ENCODE measurements around the gene HDAC4. TPM values are rescaled to one million over a fixed set of nuclear protein-coding genes. Genes with fewer than 3 reads are reported as not detected.

HDAC4 gene
- total and polyA plus RNA-seq, 4 donors: 6.8 to 75.5 (median 30.2) TPM

DNA sequence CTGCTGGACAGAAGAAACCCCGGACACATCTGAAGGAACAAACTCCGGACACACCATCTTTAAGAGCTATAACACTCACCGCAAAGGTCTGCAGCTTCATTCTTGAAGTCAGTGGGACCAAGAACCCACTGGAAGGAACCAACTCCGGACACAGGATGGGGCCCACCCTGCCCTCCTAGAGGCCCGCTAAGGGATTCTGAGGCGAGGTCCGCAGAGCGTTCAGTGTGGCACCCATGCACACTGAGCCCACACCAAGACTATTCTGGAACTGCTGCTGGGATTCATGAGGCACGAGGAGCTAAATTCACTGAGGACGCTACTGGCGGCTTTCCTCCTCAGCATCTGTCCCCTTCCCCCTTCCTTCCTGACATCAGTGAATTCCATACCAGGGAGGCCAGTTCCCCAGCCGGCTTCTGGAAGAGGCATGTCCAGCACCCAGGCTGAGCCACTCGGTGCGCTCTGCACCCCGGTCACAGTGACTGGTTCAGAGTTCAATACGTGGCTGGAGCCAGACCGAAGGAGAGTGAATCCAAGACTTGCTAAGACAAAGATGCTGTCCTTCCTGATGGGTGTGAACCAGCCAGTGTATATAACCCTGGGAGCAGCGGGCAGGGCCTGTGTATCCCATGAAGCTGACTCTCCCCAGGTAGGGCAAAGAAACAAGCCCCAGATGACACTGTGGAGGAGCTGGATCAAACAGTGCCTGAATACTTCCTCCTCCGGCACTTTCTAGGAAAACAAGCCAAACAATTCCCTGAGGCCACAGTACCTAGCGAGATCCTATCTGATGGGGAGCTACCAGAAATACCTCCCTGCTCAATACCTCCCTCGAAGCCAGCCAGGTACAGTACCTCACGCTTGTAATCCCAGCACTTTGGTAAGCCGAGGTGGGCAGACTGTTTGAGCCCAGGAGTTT lies 11.1 kb downstream of the HDAC4 start:
- 97 to 98% methylated on average over 23 of the region's 23 CpGs for WGBS, 2 donors
- peak; percentile 35 to 64 for DNase-seq
- intact Hi-C loops (cut with DNase I): loop anchor here in 1 of 2 donors (10.0 kb wide), 1 partner anchor 165 kb away; no protein-coding TSS in a partner anchor
- ATAC-seq (ENCODE audit: low FRiP score): no peak
- Histone ChIP-seq H3K27ac (ENCODE audit: low read depth in 1 of 2, low read length in 2 of 2) (no peak overlapping the region), H3K4me1 (ENCODE audit: control insufficient read depth in 1 of 2, insufficient read depth in 2 of 2, low read length in 2 of 2) (no peaks in the 10 kb centered on the region), H3K4me3 (ENCODE audit: low read length in 2 of 2) (no peak overlapping the region), H3K9me3 (ENCODE audit: control insufficient read depth, low read length) (no peaks in the 10 kb centered on the region), H3K36me3 (ENCODE audit: control insufficient read depth in 1 of 2, insufficient read depth in 2 of 2, low read length in 1 of 2) (no peaks in the 10 kb centered on the region), H3K27me3 (ENCODE audit: control insufficient read depth in 1 of 2, insufficient read depth in 2 of 2, low read length in 1 of 2) (no peaks in the 10 kb centered on the region)

DNA sequence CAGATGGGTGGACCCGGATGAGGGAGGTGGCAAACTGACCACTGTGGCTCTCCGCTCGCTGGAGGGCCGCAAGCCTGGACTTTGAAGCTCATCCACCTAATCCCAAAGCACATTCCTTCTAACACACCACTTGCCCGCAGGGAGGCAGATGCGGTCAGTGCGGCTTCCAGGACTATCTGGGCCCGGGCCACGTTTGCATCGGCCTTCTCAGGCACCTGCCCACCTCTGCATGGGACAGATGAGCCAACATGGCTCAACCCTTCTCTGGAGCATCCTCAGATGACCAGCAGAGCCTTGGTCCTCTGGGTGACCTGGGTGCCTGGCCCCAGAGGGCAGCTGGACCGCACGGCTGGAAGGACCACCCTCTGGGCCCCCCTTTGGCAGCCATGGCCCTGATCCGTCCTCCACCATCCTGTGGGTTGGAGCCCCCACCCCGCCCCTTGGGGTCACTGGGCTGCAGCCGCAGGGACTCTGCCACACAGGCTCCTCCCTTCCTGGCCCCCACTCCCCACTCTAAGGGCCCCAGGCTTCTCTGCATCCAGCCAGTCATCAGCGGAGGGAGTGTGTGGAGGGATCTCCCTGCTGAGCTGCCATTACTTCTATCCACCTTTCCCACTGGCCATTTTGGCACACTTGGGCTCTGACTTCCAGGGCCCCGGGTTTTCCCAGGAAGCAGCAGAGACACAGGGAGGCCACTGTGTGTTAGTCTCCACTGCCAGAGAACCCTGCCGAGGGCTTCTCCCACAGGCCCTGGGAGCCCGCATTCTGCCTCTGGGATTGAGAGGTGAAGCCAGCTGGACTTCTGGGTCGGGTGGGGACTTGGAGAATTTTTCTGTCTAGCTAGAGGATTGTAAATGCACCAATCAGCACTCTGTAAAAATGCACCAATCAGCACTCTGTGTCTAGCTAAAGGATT lies 12.3 kb downstream of the HDAC4 start:
- DNase-seq: peak; percentile 44 to 70
- H3K9me3 ChIP-seq (ENCODE audit: control insufficient read depth, low read length): no peaks in the 10 kb centered on the region

DNA sequence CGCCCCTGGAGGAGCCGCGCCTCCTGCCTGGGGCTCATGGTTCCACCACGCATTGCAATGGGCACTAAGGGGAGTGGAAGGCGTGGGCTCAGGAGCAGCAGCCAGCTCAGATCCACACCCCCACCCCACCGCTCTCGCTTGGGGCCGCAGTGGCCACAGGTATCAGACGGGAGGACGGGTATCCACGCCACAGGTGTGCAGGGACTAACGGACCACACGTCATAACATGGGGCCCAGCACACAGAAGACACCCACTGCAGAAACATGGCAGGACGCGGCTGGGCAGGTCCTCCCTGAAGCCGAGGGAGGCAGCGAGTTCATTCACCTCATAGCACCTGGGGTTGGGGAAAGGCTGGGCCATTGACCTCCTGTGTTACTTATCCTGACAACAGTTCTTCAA lies 13.0 kb downstream of the HDAC4 start:
- Histone ChIP-seq H3K9me3 (ENCODE audit: control insufficient read depth, low read length) (no peaks in the 10 kb centered on the region), H3K27ac (ENCODE audit: low read depth in 1 of 2, low read length in 2 of 2) (no peak overlapping the region), H3K4me1 (ENCODE audit: control insufficient read depth in 1 of 2, insufficient read depth in 2 of 2, low read length in 2 of 2) (no peaks in the 10 kb centered on the region), H3K4me3 (ENCODE audit: low read length in 2 of 2) (no peak overlapping the region), H3K27me3 (ENCODE audit: control insufficient read depth in 1 of 2, insufficient read depth in 2 of 2, low read length in 1 of 2) (no peaks in the 10 kb centered on the region), H3K36me3 (ENCODE audit: control insufficient read depth in 1 of 2, insufficient read depth in 2 of 2, low read length in 1 of 2) (no peaks in the 10 kb centered on the region)
- DNase-seq: peak; percentile 30 to 60
- 96 to 97% methylated on average over 17 of the region's 17 CpGs for WGBS, 2 donors
- intact Hi-C loops (cut with DNase I): no loop called here
- ATAC-seq (ENCODE audit: low FRiP score): no peak

More for the DNA sequence above, 12.3 kb downstream of the HDAC4 start:
- no peaks in the 10 kb centered on the region for H3K36me3 ChIP-seq (ENCODE audit: control insufficient read depth in 1 of 2, insufficient read depth in 2 of 2, low read length in 1 of 2)
- no peak for ATAC-seq (ENCODE audit: low FRiP score)
- intact Hi-C loops (cut with DNase I): no loop called here
- H3K4me1 ChIP-seq (ENCODE audit: control insufficient read depth in 1 of 2, insufficient read depth in 2 of 2, low read length in 2 of 2): no peaks in the 10 kb centered on the region
- H3K27ac ChIP-seq (ENCODE audit: low read depth in 1 of 2, low read length in 2 of 2): no peak overlapping the region
- WGBS, 2 donors: 94 to 95% methylated on average over 20 of the region's 20 CpGs
- H3K4me3 ChIP-seq (ENCODE audit: low read length in 2 of 2): no peak overlapping the region
- no peaks in the 10 kb centered on the region for H3K27me3 ChIP-seq (ENCODE audit: control insufficient read depth in 1 of 2, insufficient read depth in 2 of 2, low read length in 1 of 2)

DNA sequence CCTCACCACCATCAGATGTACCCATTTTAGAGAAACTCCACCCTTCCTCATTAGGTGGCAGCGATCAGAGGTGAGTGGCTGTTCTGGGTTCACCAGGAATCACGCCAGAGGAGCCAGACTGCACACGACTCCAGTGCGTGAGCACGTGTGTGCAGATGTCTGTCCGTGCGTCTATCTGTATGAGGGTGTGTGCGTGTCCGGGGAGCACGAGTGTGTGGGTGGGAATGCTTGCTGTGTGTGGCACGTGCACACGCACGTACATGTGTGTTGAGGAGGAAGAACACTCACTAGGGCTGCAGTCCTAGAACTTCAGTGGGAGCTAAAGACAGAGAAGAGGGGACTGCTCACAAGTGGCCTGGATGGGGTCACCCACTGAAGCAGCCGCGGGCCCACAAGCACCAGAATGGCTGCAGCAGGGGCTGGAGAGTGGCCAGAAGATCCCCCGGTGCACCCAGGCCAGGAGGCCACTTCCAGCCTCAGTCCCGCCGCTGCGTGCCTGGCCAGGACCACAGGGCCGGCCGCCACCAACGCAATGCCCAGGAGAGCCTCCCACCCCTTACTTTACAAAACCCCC lies 13.9 kb downstream of the HDAC4 start:
- no peak for ATAC-seq (ENCODE audit: low FRiP score)
- peak in 1 of 2 donors; percentile 48 for DNase-seq
- Histone ChIP-seq H3K36me3 (ENCODE audit: control insufficient read depth in 1 of 2, insufficient read depth in 2 of 2, low read length in 1 of 2) (no peaks in the 10 kb centered on the region), H3K9me3 (ENCODE audit: control insufficient read depth, low read length) (no peaks in the 10 kb centered on the region), H3K4me1 (ENCODE audit: control insufficient read depth in 1 of 2, insufficient read depth in 2 of 2, low read length in 2 of 2) (no peaks in the 10 kb centered on the region), H3K4me3 (ENCODE audit: low read length in 2 of 2) (no peak overlapping the region), H3K27ac (ENCODE audit: low read depth in 1 of 2, low read length in 2 of 2) (no peak overlapping the region), H3K27me3 (ENCODE audit: control insufficient read depth in 1 of 2, insufficient read depth in 2 of 2, low read length in 1 of 2) (no peaks in the 10 kb centered on the region)
- 94 to 95% methylated on average over 20 to 22 of the region's 22 CpGs for WGBS, 2 donors
- intact Hi-C loops (cut with DNase I): no loop called here

DNA sequence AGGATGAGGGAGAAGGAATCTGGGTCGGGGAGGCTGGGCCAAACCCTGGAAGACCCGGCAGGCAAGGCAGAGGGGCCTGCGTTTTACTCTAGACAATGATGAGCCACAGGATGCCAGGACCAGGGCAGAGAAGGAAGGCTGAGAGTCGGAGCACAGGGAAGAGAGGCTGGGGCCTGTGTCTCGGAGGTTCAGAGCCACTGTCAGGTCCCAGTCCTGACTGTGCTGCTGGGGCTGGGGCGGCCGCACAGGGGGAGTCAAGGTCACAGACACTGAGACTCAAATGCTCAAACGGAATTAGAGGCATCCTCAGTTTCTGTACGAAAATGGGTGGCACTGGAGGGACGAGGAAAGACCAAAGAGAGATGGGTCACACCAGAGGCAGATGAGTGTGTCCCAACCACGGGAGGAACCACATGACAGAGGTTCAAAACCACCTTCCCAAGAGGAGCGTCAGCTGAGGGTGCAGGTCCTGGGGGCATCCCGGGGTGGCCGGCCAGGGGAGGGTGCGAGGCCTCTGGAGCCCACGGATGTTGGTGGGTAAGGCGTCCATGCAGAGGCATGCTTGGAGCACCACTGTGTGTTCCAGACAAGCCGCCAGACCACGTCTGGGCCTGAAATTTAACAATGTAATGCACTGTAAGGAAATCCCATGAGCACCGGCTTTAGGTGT lies 14.7 kb downstream of the HDAC4 start:
- 91 to 94% methylated on average over 20 of the region's 20 CpGs for WGBS, 2 donors
- DNase-seq: peak in 1 of 2 donors; percentile 26

DNA sequence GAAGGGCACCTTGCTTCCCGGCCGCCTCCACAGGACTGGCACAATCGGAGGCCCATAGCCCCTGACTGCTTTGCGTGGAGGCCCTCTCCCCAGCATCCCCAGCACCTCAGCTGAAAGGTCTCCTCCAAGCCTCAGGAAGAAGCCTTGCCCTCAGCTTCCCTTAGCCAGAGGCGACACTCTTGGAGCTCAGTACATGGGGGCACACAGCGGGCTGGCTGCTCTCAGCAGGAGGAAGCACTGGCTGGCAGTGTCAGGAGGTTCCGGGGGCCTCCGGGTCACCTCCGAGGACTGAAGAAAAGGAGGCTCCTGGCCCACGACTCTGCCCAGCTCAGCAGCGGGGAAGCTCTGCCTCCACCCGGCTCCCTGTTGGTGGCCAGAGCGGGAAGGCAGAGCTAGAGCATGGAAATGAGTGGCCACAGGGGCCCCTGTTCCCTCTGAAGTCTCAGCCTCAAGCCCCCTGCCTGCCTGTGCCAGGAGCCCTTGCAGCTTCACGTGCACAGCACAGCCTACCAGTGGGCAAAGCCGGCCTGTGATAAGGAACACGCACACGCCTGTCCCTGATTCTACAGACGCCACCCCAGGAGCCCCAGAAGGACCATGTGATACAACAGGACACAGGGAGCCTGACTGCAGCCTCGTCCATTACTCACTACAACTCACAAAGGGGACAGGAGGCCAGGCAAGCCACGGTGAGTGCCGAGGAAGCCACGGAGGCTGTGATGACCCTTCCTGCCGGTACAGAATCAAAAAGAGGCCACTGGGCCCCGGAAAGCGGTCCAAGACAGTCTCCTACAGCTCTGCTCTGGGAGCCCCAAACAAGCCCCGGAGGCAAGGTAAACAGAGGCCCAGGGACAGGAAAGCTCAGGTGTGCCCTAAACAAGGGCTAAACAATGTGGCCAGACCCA lies 15.5 kb downstream of the HDAC4 start:
- intact Hi-C loops (cut with DNase I): no loop called here
- no peaks in the 10 kb centered on the region for H3K27me3 ChIP-seq (ENCODE audit: control insufficient read depth in 1 of 2, insufficient read depth in 2 of 2, low read length in 1 of 2)
- no peak for ATAC-seq (ENCODE audit: low FRiP score)
- no peaks in the 10 kb centered on the region for H3K36me3 ChIP-seq (ENCODE audit: control insufficient read depth in 1 of 2, insufficient read depth in 2 of 2, low read length in 1 of 2)
- DNase-seq: peak; percentile 30 to 73
- H3K9me3 ChIP-seq (ENCODE audit: control insufficient read depth, low read length): no peaks in the 10 kb centered on the region
- H3K27ac ChIP-seq (ENCODE audit: low read depth in 1 of 2, low read length in 2 of 2): no peak overlapping the region
- H3K4me1 ChIP-seq (ENCODE audit: control insufficient read depth in 1 of 2, insufficient read depth in 2 of 2, low read length in 2 of 2): no peaks in the 10 kb centered on the region
- H3K4me3 ChIP-seq (ENCODE audit: low read length in 2 of 2): no peak overlapping the region
- WGBS, 2 donors: 94 to 95% methylated on average over 24 to 26 of the region's 26 CpGs

More for the DNA sequence above, 14.7 kb downstream of the HDAC4 start:
- Histone ChIP-seq H3K27ac (ENCODE audit: low read depth in 1 of 2, low read length in 2 of 2) (no peak overlapping the region), H3K4me3 (ENCODE audit: low read length in 2 of 2) (no peak overlapping the region), H3K27me3 (ENCODE audit: control insufficient read depth in 1 of 2, insufficient read depth in 2 of 2, low read length in 1 of 2) (no peaks in the 10 kb centered on the region), H3K4me1 (ENCODE audit: control insufficient read depth in 1 of 2, insufficient read depth in 2 of 2, low read length in 2 of 2) (no peaks in the 10 kb centered on the region), H3K36me3 (ENCODE audit: control insufficient read depth in 1 of 2, insufficient read depth in 2 of 2, low read length in 1 of 2) (no peaks in the 10 kb centered on the region), H3K9me3 (ENCODE audit: control insufficient read depth, low read length) (no peaks in the 10 kb centered on the region)
- intact Hi-C loops (cut with DNase I): no loop called here
- ATAC-seq (ENCODE audit: low FRiP score): no peak

DNA sequence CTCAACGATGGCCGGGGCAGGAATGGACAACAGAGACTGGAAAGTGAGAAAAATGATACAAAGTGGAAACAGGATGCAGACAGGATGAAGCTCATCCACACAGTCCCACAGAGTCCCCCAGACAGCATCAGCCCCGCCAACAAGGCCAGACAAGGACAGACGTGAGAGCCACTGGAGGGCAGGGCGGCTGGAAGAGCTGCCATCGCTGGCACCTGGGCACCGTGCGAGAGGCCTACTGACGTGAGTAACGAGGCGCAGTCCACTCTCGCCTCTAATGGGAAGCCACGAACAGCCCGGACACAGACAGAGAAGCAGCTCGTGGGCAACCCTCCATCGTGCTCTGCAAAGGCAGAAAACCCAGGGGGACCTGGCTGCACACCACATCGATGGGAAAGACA lies 17.1 kb downstream of the HDAC4 start:
- DNase-seq (peak in 1 of 2 donors; percentile 55), ATAC-seq (ENCODE audit: low FRiP score) (no peak)
- WGBS, 2 donors: 95 to 96% methylated on average over 17 of the region's 17 CpGs
- intact Hi-C loops (cut with DNase I): no loop called here
- Histone ChIP-seq H3K27ac (ENCODE audit: low read depth in 1 of 2, low read length in 2 of 2) (no peak overlapping the region), H3K4me3 (ENCODE audit: low read length in 2 of 2) (no peak overlapping the region), H3K36me3 (ENCODE audit: control insufficient read depth in 1 of 2, insufficient read depth in 2 of 2, low read length in 1 of 2) (no peaks in the 10 kb centered on the region), H3K27me3 (ENCODE audit: control insufficient read depth in 1 of 2, insufficient read depth in 2 of 2, low read length in 1 of 2) (no peaks in the 10 kb centered on the region), H3K9me3 (ENCODE audit: control insufficient read depth, low read length) (no peaks in the 10 kb centered on the region), H3K4me1 (ENCODE audit: control insufficient read depth in 1 of 2, insufficient read depth in 2 of 2, low read length in 2 of 2) (no peaks in the 10 kb centered on the region)
